ENCODE measurements around the gene RNF135.
"Not testable (repeated sequence)": the region's sequence is repeated elsewhere in the genome, so short reads cannot be mapped to it uniquely, and the experiment has no call there.

Gene RNF135

GRCh38 chr17:30957741-30958140 is 13.1 kb upstream of the RNF135 start:
- DNase-seq (ENCODE audit: insufficient read length, low spot score) (no peak), FAIRE-seq (no peak)
- no peak for TF ChIP-seq CTCF (IDR thresholded peaks at IDR 0.05; ENCODE audit: insufficient read depth, missing control alignments)

- TF ChIP-seq CTCF (IDR thresholded peaks at IDR 0.05; ENCODE audit: insufficient read depth, missing control alignments) = no peak
- DNase-seq (ENCODE audit: insufficient read length, low spot score) = no peak
- no peak for FAIRE-seq
Observed at GRCh38 chr17:30958187-30958586, 12.7 kb upstream of the RNF135 start.

GRCh38 chr17:30961209-30962188 is 9.3 kb upstream of the RNF135 start:
- FAIRE-seq = no peak
- no peak for TF ChIP-seq CTCF (IDR thresholded peaks at IDR 0.05; ENCODE audit: insufficient read depth, missing control alignments)

GRCh38 chr17:30964312-30964711 is 6.5 kb upstream of the RNF135 start:
- FAIRE-seq; DNase-seq (ENCODE audit: insufficient read length, low spot score): not testable (repeated sequence)

More at GRCh38 chr17:30961209-30962188, 9.3 kb upstream of the RNF135 start:
- no peak for DNase-seq (ENCODE audit: insufficient read length, low spot score)

GRCh38 chr17:30964876-30965275 is 6.0 kb upstream of the RNF135 start:
- FAIRE-seq (no peak), DNase-seq (ENCODE audit: insufficient read length, low spot score) (no peak)
- no peak for TF ChIP-seq CTCF (IDR thresholded peaks at IDR 0.05; ENCODE audit: insufficient read depth, missing control alignments)

GRCh38 chr17:30965686-30966085 is 5.2 kb upstream of the RNF135 start:
- FAIRE-seq (no peak), DNase-seq (ENCODE audit: insufficient read length, low spot score) (no peak)
- TF ChIP-seq CTCF (IDR thresholded peaks at IDR 0.05; ENCODE audit: insufficient read depth, missing control alignments) = no peak

GRCh38 chr17:30967911-30968310 is 2.9 kb upstream of the RNF135 start:
- DNase-seq (ENCODE audit: insufficient read length, low spot score); FAIRE-seq: not testable (repeated sequence)

GRCh38 chr17:30969989-30970830 is 629 bp upstream of the RNF135 start:
- DNase-seq (ENCODE audit: insufficient read length, low spot score) (no peak), FAIRE-seq (no peak)
- TF ChIP-seq CTCF (IDR thresholded peaks at IDR 0.05; ENCODE audit: insufficient read depth, missing control alignments) = no peak

All from D721Med (cell line).